DND-41 (cell line): ENCODE measurements around the gene RBMS3.

Experiments
- EZH2 ChIP-seq: IDR thresholded peaks from 3 replicates; pipeline ENCODE4 v1.6.1; 2012; ENCODE audit warnings: borderline replicate concordance, low read depth, mild to moderate bottlenecking, moderate library complexity, low read length, inconsistent platforms; ENCODE audit not compliant: severe bottlenecking
- TF ChIP-seq, protein P1 (sequence below): IDR thresholded peaks from 2 replicates; pipeline ENCODE4 v1.5.1; 2012; ENCODE audit warnings: borderline replicate concordance, low read length, moderate library complexity, mild to moderate bottlenecking; ENCODE audit not compliant: poor library complexity, severe bottlenecking; ENCODE audit errors: extremely low read depth

DNA sequence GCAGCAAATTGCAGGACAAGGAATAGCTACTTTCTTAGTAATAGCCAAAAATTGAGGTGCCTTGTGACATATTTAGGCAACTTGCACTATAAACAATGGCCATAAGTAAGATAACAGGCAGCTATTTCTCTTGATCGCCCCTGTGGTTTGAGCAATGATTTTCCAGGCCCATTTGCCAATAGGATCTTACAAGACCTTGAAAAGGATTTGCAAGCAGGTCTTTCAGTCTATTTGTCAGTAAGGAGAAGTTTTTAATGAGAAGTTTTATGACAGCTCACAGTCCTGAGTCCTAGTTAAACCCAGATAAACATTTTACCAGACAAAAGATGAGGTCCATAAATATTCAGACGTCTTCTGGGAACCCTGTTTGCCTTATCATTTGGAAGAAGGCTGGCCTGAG lies 645.5 kb downstream of the RBMS3 start:
- TF ChIP-seq, protein P1, sequence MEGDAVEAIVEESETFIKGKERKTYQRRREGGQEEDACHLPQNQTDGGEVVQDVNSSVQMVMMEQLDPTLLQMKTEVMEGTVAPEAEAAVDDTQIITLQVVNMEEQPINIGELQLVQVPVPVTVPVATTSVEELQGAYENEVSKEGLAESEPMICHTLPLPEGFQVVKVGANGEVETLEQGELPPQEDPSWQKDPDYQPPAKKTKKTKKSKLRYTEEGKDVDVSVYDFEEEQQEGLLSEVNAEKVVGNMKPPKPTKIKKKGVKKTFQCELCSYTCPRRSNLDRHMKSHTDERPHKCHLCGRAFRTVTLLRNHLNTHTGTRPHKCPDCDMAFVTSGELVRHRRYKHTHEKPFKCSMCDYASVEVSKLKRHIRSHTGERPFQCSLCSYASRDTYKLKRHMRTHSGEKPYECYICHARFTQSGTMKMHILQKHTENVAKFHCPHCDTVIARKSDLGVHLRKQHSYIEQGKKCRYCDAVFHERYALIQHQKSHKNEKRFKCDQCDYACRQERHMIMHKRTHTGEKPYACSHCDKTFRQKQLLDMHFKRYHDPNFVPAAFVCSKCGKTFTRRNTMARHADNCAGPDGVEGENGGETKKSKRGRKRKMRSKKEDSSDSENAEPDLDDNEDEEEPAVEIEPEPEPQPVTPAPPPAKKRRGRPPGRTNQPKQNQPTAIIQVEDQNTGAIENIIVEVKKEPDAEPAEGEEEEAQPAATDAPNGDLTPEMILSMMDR = no peak
- no peak for TF ChIP-seq EZH2
